H54 (cell line): ENCODE measurements around the gene EIF2B1.
A peak's percentile ranks its signal among the peaks of the same experiment; 100 is the strongest.
"Not testable (repeated sequence)": the region's sequence is repeated elsewhere in the genome, so short reads cannot be mapped to it uniquely, and the experiment has no call there.

Experiments
- DNase-seq: peaks from one replicate; pipeline ENCODE4 v3.0.0; 2011; ENCODE audit warnings: low spot score, mixed read lengths; ENCODE audit not compliant: insufficient read length
- FAIRE-seq: peaks from 3 replicates; lab custom pipeline; 2011; peaks lifted over from hg19 to GRCh38; lab: Jason Lieb, UNC
- POLR2A ChIP-seq: IDR thresholded peaks from 2 replicates; pipeline ENCODE4 v1.6.1; 2011; ENCODE audit warnings: low read depth, mild to moderate bottlenecking, low read length

Gene EIF2B1

DNA sequence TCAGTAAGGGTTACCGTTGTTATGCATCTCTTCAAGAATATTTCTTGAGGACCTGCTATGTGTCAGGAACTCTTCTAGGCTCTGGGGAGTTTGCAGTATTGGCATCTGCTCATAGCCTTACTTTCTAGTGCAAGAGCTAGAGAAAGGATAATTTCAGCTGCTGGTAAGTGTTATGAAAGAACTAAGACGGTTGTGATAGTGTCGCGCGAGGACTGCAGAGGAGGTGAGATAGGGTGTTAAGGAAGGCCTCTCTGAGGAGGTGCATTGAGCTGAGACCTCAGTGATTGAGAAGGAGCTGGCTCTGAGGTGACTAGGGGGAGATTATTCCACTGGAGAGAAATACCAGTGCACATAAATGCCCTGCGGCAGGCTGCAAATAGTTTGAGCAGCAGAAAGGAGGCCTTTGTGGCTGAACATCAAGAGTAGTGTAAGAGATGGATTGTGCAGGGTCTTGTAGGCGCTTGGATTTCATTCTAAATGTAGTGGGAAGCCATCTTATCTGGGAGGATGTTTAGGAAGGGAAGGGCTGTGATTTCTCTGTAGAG, 30.8 kb downstream of the EIF2B1 start:
- FAIRE-seq (no peak), DNase-seq (no peak)
- TF ChIP-seq POLR2A: no peak

DNA sequence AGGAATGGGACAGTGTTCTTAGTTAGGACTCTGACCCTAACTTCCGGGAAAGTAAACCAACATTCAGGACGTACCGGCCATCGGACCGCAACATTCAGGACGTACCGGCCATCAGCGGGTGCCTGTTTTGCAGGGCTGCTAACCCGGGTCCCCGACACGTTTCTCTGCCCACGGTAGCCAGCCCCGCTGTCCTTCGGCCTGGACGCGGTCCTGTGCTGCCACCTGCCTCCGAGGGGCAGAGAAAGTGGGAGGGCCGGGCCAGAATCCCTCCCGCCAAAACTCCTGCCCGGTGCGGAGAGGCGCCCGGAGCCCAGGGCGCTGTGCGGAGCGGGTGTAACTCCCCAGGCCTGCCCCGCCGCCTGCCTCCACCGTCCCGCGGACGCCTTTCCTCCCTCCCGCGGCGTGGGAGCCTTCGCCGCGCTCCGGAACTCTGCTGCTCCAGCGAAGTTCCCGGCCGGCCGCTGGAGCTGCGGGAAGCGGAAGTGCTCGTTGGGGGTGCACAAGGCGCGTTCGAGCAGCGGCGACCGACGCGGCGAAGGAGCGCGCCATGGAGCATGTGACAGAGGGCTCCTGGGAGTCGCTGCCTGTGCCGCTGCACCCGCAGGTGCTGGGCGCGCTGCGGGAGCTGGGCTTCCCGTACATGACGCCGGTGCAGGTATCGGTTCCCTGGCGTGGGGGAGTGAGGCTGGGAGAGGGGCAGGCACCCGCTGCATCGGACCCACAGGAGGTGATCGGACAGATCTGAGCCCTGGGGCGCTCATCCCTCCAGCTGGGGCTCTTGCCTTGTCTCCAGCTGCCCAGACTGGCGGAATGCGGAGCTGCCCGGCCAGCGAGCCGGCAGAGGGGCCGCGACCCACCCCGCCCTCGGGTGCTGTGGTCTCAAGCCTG, 31.6 kb downstream of the EIF2B1 start, which contains the start of gene DDX55:
DDX55 (plus strand) TSS at position 498 of the 888 bp plus-strand sequence; CDS start at position 548, 50 bp downstream.
- FAIRE-seq: no peak
- peak; percentile 80 for DNase-seq
- TF ChIP-seq POLR2A: peak; percentile 94

DNA sequence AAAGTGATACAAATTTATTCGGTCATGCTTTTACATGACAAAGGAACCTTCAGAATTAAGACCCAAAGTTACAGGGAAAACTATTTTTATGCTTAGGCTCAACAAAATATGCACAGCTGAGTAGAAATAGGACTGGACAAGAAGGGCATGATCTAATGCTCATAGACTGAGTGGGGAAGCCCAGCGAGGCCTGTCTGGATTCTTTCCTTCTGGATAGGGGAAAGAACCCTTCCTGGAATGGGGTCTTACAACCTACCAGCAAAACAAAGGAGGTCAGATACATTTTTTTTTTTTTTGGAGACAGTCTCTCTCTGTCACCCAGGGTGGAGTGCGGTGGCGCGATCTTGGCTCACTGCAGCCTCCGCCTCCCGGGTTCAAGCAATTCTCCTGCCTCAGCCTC, 33.8 kb downstream of the EIF2B1 start:
- DNase-seq (no peak), FAIRE-seq (no peak)
- no peak for TF ChIP-seq POLR2A

DNA sequence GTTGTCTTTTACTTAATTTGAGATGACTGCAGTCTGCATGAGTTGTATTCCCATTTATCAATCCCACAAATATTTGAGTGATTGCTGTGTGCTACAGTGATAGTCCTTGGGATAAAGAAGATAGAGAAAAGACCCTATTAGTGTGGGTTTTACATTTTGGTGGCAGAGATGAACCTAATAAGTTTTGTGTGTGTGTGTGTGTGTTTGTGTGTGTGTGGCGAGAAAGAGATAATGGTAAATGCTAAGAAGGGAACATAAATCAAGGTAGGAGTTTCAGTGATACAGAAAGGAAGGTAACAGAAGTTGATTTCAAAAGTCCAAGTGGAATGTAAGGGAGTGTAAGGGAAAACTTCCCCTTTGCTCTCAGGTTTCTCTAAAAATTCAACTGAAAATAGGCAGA, 34.2 kb downstream of the EIF2B1 start:
- no peak for TF ChIP-seq POLR2A
- FAIRE-seq: no peak

DNA sequence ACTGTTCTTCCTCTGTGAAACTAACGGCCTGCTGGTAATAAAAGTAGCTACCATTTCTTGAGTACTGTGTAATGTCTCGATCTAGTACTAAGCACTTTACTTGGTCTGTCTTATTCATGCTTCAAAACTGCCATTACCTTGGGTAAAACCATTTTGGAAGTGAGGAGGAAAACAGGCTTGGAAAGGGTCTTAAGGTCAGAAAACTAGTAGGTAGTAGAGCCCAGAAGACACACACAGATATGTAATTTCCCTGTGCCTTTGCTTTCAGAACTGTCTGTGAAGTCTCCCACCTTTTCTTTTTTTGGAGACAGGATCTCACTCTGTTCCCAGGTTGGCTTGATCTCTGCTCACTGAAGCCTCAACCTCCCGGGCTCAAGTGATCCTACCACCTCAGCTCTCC, 35.0 kb downstream of the EIF2B1 start:
- TF ChIP-seq POLR2A: no peak
- FAIRE-seq: no peak
- DNase-seq: no peak

More for the DNA sequence above, 34.2 kb downstream of the EIF2B1 start:
- DNase-seq: no peak

DNA sequence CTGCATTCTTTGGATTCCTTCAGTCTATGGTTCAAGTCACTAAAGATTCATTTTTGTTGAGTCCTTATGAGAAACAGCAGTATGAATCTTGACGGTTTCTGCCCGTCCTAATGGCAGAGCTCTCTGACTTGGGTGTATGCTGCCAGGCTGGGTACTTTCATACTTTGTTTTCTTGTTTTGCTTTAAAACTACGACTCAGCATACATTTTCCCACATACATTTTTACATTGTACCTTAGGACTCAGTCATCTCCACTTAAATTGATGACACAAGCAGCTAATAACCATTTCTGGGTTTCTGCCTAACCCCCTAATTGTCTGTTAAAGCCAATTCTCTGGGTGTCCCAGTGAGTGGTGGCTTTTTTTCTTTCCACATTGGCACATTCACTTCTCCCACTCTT, 36.4 kb downstream of the EIF2B1 start:
- DNase-seq (no peak), FAIRE-seq (no peak)
- no peak for TF ChIP-seq POLR2A

DNA sequence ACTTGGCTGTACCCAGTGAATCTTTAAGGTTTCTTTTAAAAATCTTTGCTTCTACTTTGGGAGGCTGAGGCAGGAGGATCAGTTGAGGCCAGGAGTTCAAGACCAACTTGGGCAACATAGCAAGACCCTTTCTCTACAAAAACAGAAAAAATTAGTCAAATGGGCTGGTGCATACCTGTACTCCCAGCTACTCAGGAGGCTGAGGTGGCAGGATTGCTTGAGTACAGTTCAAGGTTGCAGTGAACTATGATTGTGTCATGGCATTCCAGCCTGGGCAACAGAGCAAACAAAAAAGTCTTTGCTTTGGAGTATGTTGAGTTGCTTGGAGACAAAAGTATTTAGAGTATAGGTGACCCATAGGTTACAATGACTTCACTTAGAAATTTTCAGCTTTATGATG, 37.8 kb downstream of the EIF2B1 start:
- no peak for FAIRE-seq
- no peak for DNase-seq
- TF ChIP-seq POLR2A: no peak

DNA sequence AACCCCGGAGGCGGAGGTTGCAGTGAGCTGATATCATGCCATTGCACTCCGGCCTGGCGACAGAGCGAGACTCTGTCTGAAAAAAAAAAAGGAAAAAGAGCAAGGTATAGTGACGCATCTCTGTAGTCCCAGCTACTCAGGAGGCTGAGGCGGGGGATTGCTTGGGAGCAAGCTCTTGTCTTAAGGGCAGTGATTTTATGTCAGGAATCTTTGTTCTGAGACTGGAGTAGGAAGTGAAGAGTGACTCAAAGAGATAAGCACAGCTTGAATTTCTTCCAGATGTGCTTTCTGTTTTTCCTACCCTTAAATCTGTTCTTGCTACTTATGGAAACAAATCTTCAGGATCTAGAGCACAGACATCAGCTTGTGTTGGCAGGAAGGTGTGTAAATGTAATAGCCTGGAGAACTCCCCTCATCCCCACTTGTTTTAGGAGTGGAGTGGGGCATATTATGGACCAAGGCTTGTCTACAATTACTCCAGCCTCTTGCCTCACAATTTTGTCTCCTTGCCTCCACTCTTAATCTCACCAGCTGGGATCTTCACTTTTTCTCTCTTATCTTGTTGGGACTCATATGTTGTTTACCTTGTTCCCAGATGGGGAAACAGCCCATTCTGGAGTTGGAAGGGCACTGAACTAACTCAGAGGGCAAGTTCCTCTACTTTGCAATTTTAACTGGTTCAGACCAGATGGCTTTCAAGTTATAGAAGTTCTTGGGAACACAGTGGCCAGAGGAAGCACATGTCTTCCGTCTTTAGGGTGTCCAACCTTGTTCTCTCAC, 41.6 kb downstream of the EIF2B1 start:
- TF ChIP-seq POLR2A: no peak
- no peak for DNase-seq
- FAIRE-seq: no peak

DNA sequence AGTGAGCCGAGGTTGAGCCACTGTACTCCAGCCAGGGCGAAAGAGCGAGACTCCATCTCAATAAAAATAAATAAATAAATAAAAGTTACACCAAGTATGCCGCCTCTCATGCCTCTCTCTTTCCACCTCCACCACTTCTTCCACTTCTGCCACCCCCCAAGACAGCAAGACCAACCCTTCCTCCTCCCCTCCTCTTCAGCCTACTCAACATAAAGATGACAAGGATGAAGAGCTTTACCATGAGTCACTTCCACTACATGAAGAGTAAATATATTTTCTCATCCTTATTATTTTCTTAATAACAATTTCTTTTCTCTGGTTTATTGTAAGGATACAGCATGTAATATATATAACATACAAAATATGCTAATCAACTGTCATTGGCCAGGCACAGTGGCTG, 52.7 kb downstream of the EIF2B1 start:
- DNase-seq (no peak), FAIRE-seq (no peak)
- no peak for TF ChIP-seq POLR2A

DNA sequence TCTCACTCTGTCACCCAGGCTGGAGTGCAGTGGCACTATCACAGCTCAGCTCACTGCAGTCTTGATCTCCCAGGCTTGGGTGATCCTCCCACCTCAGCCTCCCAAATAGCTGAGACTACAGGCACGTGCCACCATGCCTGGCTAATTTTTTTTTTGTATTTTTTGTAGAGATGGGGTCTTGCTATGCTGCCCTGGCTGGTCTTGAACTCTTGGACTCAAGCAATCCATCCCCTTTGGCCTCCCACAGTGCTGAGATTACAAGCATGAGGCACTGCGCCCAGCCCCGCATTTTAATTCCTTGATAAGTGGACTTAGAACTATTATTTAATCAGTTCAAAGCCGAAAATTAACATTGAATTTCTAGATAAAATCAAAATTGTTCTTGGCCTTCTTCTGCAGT, 54.7 kb downstream of the EIF2B1 start:
- not testable (repeated sequence) for FAIRE-seq, DNase-seq

DNA sequence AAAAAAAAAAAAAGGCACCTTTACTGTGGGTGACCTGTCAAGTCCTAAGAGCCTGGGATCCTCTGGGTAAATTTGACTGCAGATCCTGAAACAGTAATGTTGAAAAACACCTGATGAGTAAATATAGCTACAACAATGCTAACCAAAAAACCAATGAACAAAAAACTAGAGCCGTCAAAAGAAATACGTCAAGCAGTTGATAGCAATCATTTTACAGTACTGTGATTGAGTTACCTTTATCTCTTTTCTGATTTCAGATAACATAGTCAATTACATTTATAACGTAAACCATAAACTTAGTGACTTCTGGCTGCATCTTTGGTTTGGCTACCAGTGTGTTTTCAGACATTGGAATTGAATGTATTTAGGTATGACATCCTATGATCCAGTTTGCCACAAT, 55.2 kb downstream of the EIF2B1 start:
- DNase-seq (no peak), FAIRE-seq (no peak)
- no peak for TF ChIP-seq POLR2A

DNA sequence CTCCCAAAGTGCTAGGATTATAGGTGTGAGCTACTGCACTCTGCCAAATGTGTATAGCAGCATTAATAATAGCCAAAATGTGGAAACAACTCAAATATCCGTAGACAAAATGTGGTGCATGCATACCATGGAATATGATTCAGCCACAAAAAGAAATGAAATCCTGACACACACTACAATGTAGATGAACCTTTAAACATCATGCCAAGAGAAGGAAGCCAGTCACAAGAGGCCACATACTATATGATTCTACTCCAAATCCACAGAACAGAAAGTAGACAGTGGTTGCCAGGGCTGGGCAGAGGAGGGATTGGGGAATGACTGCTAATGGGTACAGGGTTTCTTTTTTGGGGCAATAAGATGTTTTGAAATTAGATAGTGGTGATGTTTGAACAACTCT, 56.9 kb downstream of the EIF2B1 start:
- FAIRE-seq: no peak
- no peak for DNase-seq
- no peak for TF ChIP-seq POLR2A

DNA sequence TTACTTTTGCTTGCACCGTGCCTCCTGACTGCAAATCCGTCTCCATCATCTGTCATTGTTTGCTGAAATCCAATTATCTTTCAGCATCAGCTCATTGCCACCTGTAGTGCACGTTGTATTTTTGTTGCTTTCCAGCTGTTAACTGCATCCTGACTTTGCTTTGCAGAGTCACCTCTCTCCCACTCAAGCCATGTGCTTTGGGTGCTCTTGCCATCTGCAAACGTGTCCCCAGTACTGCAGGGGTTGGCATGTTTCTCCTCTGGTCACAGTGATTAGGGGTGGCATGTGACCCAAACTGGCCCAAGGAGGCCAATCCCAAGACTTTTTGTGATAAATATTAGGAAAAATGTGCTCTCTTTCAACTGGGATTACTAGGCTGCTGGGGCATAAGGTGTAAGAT, 59.6 kb downstream of the EIF2B1 start:
- no peak for TF ChIP-seq POLR2A
- no peak for DNase-seq
- FAIRE-seq: no peak

DNA sequence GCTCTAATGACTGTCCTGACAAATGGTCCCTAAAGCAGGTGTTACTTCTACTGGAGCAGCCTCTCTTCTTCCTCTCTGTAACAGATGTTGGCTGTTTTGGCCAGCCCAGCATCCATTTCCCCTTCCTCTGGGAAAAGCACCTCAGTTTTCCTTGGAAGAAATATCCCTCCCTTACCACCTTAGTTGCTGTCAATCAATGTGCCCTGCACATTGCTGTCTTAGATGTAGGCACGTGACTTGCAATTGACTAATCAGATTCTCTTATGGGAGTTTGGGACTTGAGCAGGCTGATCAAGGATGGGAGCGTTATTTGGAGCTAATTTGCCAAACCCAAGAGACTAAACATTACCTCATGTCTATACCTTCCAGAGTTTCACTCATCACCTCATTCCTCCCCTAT, 61.1 kb downstream of the EIF2B1 start:
- FAIRE-seq (no peak), DNase-seq (no peak)
- no peak for TF ChIP-seq POLR2A

DNA sequence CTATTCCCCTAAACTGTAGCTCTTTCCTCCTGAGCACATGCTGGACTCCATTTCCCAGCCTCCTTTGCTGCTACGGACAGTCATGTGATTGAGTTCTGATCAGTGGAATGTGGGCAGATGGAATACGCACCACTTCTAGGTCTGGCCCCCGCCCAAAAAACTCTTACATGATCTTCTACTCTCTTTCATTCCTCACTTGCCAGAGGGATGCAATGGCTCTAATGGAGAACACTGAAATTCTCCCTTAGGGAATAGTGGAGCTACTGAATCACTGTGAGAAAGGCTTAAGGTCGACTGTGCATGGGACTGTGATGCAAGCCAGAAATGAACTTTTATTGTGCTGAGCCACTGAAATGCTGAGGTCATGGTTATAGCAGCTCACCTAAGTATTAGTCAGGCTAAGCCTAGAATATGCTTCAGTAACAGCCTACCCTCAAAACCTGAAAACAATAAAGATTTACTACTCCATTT, 62.1 kb downstream of the EIF2B1 start:
- peak; percentile 18 for DNase-seq

More for the DNA sequence above, 62.1 kb downstream of the EIF2B1 start:
- no peak for TF ChIP-seq POLR2A
- FAIRE-seq: no peak
